HG02852 (cell line): Measurements from ENCODE around the gene DCLK1.
A peak's percentile ranks its signal among the peaks of the same experiment; 100 is the strongest.

ENCODE experiments used
- ATAC-seq: cut with Tn5 transposase; IDR thresholded peaks from one replicate; pipeline ENCODE4 v1.9.1; 2021; ENCODE audit warnings: mild to moderate bottlenecking, moderate library complexity; ENCODE audit not compliant: unreplicated experiment

DCLK1 gene

DNA sequence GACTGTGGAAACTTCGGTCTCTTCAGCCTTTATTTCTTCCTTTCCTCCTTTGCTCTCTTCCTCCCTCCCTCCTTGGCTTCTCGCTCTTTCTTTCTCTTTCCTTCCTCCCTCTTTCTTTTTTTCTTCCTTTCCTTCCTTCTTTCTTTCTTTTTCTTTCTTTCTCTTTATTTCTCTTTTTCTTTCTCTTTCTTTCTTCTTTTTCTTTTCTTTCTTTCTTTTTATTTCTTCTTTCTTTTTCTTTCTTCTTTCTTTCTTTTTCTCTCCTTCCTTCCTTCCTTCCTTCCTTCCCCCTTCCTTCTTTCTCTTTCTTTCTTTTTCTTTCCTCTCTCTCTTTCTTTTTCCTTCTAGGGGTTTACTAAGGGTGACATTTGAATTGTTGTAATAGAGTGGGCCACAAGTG, 364.5 kb downstream of the DCLK1 start:
- ATAC-seq: no peak

DNA sequence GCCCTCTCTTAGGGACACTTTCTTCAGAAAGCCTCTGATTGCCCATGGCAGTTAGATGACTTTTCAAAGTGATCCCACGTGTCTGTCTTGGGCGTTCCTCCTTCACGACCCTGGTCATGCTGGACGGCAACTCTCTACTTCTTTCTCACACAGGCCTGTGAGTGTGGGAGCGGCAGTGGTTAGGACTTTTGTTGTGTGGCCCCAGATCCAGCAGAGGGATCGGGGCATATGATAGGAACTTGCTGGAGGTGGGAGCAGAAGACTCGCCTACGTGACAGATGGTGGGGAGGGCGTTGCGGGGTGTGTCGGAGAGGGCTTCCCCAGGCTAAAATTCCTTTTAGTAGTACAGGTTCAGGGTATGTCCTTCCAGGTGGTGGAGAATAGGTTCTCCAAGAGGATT, 365.2 kb downstream of the DCLK1 start:
- ATAC-seq: no peak

DNA sequence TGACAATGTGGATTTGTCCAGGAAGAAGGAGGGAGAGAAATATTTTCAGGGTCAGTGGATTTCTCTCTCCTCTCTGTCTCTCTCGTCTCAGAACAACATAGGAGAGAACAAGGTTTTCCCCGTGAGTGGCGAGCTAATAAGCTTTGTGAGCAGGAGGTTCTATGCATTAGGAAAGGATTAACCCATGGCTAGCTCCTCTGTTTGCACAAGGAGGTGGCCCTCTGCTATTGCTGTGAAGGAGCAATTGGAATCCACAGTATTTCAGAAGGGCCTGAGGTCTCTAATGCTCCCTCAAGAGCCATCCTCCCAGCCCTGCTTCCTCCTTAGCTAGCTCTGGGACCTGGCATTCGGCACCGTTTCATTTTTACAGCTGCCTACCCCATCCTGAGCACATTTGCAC, 365.8 kb downstream of the DCLK1 start:
- ATAC-seq: no peak

DNA sequence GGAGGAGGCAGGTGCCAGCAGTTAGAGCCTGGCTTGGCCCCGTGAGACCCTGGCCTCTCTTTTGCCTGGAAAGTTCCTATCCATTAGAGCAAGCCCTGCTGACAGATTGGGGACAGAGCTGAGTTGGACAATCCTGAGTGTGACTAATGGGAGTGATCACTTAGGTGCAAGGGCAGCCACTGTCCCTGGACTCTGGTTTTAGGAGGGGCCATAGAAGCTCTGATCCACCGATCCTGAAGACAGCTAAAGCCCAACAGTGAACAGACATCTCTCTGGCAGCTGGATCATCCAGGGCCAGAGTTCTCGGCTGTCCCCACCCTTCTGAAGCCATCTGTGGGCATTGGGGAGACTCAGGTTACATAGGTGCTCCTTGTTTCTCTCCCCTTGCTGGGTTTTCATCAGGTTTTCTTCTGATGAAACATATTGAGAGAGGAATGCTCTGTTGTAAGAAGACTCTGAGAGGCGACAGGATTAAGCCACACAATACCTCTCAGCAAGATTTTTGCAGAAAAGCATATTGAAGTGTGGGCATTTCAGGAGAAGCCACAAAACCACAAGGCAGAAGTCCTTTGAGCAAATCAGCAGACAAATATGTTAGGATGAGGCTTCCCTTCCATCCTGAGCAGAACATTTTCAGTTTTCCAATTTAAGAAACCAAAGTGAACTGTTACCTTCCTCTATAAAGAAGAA, 366.7 kb downstream of the DCLK1 start:
- no peak for ATAC-seq

DNA sequence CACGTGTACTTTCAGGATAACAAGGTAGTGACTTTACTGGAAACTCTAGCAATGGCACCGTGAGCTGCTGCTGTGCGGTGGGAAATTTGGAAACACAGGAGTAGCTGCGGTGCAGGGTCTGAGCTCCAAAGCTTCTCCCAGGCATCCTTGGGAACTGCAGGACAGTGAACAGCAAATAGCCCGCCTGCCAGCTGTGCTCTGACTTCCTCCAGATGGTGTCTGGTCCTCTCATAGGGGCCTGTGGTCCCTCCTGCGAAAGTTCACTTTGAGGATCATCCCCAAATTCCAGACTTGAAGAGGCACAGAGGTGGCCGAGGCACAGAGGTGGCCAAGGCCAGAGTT, 367.4 kb downstream of the DCLK1 start:
- no peak for ATAC-seq

DNA sequence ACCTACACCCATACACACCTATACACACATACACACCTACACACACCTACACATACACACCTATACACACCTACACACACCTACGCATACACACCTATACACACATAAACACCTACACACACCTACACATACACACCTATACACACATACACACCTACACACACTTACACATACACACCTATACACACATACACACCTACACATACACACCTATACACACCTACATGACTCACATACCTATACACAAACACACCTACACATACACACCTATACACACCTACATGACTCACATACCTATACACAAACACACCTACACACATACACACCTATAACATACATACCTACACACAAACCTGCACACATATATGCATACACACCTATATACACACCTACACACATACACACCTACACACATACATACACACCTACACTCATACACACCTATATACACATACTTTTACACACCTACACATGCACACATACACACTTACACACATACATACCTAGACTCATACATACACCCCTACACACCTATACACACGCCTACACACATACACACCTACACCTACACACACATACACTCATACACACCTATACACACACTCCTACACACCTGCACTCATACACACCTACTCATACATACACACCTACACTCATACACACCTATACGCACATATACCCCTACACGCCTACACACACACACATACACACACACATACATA, 368.0 kb downstream of the DCLK1 start:
- ATAC-seq: no peak

DNA sequence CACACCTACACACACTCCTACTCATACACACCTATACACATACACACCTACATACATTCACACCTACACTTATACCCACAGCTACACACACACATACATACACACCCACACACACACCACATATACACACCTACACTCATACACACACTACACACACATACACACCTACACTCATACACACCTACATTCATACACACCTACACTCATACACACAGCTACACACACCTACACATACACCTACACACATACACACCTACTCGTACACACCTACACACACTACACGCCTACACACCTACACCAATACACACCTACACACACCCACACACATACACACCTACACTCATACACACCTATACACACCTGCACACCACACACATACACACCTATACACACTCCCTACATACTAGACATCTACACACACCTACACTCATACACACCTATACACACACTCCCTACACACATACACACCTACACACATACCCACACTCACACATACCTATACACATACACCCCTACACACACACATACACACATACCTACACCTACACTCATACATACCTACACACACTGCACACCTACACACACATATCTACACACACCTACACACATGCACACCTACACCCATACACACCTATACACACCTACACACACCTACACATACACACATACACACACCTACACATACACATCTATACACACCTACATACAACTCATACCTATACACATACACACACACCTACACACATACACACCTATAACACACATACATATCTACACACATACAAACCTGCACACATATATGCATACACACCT, 369.5 kb downstream of the DCLK1 start:
- no peak for ATAC-seq

DNA sequence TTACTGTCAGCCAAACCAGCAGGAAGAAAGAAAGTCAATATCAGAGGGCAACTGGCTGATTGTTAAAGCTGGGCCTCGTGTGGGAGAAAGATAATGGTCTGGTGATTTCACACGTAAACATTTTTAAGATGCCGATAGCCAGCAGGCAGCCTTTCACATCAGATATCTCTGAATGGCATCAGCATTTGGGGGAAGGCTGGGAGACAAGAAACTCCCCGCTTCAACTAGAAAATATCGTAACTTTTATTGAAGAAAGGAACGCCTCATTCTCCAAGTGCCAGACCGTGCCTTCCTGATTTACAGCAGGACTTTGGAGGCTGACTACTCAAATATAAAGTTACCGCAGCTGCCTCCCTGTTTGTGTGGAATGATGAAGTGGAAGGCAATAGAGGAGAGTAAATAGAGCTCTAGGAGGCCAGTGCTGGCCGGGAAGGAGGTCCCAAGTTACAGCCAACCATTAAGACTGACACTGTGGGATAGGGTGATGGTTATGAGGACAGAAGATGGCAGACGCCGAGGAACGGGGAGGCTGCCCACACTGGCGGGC, 370.4 kb downstream of the DCLK1 start:
- ATAC-seq: no peak

DNA sequence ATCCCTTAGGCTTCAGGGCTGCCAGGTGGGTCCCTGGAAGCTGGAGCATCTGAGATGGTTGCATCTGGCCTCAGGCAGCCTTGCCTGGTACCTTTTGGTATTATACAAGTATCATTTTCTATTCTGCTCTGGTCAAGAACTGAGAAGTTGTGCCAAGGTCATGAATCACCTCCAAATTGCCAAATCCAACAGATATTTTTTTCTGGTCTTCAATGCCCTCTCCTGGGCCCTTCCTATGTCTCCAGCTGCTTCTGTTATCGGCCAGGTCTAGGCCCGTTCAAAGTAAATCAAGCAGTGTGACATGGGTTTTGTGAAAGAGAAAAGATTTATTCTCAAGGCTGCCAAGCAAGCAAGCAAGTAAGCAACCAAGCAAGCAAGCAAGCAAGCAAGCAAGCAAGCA, 383.6 kb downstream of the DCLK1 start:
- no peak for ATAC-seq

DNA sequence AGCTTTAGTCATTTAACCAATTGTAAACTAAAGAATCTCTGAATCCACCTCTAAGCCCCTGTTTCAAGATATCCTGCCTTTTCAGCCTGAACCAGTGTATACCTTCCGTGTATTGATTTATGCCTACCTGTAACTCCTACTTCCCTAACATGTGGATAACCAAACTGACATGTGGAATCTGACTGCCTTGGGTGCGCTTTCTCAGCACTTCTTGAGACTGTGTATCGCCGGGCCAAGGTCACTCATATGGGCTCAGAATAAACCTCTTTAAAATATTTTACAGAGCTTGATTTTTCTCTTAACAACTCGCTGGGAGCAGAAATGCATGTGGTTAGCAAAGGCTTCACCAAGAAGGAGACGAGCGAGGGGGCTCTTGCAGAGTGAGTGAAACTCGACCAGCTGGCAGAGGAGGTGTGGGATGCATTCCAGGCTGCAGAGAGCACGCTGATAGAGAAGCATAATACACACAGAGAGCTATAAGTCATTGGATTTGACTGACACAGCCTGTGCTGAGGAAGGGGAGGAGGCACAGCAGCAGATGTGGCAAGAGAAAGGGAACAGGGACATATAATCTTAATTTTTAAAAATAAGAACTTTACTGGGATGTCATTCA, 386.5 kb downstream of the DCLK1 start:
- ATAC-seq: no peak

DNA sequence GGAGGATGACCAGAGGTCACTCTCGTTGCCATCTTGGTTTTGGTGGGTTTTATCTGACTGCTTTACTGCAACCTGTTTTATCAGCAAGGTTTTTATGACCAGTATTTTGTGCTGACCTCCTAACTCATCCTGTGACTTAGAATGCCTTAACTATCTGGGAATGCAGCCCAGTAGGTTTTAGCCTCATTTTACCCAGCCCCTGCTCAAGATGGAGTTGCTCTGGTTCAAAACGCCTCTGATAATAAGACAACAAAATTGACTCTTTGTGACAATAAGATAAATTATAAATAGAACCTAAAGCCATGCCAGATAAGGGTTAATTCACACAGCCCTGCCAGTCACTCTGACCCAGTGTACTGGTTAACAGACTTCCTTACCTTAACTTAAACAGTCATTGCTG, 387.0 kb downstream of the DCLK1 start:
- no peak for ATAC-seq

DNA sequence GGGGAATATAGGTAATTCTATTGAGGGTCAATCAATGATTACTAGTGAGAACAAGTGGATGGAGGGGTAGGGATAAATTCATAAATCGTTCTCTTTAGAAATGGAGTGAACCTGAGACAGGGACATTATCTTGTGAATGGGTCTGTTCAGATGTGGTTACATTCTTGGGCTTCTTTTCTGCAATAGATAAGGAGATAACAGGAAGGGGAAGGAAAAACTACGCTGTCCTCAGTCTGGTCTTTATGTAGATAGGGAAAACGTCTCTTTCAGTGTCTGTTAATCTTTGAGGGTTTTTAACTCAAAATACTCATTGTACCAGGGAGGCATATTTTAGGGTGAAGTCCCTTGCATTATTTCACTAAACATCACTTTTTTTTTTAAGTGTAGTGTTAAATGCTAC, 388.0 kb downstream of the DCLK1 start:
- ATAC-seq: no peak

DNA sequence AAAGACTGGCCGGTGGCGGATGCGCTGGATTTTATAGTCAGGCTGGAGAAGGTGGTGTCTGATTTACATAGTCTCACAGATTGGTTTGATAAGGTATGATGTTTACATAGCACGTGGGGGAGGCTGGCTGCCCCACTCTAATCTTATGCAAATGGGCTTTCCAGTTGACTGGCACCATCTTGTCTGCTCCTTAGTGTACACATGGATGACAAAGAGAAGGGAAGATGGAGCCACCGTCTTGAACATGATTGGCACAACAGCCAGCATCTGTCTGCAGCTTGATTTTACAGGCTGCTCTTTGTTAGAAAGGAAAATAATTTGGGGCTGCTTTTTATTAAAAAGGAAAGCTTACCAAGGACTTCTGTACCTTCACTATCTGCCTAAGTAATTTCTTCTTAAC, 389.5 kb downstream of the DCLK1 start:
- no peak for ATAC-seq

DNA sequence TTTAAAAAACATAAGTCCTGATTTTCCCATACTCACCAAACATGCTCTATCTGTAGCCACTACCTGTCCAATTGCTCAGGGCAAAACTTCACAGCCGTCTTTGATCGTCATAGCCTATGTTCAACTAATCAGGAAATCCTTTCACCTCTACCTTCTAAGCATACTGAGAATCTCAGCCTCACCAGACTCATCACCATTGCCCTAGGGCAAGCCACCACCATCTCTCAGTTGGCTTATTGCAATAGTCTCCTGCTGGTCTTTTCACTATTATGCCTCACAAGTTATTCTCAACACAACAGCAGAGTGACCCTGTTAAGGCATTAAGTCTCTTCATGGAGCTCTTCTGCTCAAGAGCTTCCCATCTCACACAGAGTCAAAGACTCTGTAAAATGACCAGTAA, 394.3 kb downstream of the DCLK1 start:
- ATAC-seq: no peak

DNA sequence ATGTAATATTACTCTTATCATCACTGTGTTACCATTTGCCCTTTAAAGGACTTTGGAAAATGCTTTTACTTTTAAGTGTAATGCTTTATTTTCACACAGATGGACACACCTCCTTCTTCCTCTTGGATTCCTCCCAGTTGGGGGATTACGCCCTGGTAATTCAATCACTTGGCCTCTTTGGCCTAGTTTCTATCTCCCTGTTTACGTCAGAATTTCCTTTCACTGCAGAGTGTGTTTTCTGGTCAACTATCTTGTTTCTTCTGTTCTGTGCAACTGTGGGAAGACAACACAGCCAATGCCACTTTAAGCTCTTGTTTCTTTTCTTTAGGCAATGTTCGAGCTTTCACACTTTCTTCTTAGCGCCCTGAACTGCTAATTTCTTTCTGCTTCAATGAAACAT, 397.4 kb downstream of the DCLK1 start:
- ATAC-seq: no peak

DNA sequence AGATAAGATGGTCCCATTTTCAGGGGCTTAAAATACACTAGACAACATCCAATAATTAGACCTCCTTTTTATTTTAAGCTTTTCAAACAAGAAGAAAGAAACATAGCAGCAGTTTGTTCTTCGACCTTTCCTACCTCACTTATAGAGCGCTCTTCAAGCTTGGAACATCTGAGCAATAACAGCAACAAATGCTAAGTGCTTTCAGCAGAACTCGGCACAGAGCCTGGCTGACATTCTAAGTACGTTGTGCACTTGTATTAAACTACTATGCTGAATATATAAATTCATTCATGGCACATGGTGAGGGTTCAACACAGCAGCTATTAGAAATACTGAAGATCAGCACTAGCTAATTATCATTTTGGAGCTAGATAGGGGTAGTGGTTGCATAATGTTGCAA, 398.6 kb downstream of the DCLK1 start:
- no peak for ATAC-seq

DNA sequence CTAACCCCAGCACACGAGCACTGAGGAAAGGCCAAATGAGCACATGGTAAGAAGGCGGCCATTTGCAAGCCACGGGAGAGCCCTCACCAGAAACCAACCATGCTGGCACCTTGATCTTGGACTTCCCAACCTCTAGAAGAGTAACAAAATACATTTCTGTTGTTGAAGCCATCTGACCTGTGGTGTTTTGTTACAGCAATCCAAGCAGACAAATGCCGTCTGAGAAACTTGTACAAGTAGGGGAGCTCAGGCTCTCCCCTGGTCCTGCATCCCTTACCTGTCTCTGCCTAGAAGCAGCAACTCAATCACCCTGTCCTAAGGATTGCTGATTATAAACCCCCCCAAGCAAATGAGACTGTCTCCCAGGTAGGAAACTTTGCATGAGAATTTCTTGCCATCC, 399.7 kb downstream of the DCLK1 start:
- no peak for ATAC-seq

DNA sequence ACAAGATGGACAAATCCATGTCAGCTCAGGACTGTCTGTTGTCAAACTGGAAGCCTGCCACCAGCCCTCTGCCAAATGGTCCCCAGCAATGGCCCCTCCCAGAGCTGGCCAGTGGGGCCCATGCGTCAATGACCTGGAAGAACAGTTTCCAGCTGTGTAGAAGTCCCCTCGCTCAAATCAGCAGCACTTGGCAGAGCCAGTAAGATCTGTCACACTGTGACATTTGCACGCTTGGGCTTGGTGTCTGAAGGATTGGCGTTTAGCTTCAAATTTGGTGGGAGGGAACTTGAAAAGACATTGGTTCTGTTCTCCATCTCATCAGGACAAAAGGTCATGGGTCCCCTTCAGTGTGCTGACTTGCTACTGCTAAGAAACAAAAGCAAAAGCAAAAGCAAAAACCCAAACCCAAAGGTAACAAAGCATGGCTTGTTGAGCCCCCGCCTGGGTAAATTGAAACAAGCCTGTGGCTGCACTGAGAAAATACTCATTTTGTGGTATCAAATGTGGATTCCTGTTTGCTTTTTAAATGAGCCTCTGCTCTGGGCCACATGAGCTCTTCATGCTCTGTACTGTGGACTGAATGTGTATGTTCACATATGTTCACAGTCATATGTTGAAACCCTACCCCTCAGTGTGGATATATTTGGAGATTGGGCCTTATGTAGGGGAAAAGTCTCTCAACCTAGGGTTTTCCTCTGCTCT, 401.1 kb downstream of the DCLK1 start:
- peak; percentile 86 for ATAC-seq

DNA sequence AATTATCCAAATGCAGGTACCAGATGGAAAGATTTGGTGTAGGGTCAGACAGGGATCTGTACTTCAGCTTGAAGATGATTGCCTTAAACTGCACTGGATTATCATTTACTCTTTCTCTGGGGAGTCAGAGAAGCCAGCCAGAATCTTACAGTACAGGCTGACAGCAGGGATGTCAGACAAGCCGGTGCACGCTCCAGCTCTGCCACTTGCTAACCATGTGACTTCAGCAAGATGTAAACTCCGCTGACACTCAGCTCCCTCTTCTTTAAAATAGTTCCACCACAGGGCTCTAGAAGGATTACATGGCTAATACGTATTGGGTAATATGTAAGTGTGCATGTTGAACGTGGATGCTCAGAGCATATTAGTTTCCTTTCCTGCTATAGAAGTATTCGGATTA, 403.3 kb downstream of the DCLK1 start:
- no peak for ATAC-seq

DNA sequence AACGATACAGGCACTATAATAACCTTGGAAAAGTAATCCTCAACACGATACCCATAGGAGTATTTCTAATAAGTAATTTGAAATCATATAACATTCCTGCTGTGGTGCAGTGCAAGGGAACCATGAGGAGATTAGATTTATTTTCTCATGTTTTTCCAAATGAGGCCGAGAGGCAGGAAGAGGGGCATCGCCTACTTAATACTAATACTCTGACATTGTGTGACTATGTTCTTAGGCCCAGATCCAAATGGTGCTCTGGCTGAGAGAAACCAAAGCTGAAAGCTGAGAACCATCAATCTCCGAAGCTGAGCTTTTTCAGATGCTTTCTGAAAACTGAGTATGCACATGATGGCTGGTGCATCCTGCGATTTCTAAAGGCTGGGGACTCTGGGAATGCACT, 406.7 kb downstream of the DCLK1 start:
- no peak for ATAC-seq

DNA sequence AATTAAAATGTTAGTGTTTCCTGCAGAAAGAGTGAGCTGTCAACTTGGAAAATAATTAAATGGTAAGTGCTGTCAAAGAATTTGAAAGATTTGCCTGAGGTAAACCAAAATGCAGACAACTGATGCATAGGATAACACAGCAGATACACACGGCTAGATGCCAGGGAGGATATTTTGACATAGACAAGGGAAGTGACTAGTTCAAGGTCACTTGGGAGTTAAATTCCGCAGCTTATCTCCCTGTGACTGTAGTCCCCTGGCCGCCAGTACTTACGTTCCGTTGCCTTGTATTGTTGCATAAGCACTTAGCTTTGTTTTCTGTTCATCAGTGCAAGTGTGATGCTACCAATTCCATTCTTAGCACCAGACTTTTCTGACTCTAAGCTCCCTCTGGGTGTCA, 407.4 kb downstream of the DCLK1 start:
- ATAC-seq: no peak
